GM19395 (cell line): ENCODE data around the gene CERS6.

Experiments
- ATAC-seq: cut with Tn5 transposase; IDR thresholded peaks from one replicate; pipeline ENCODE4 v1.9.1; 2021; ENCODE audit warnings: mild to moderate bottlenecking, moderate library complexity; ENCODE audit not compliant: unreplicated experiment

The CERS6 gene

GRCh38 chr2:168596881-168597655 lies 141.0 kb downstream of the CERS6 start:
- ATAC-seq: no peak

- ATAC-seq: no peak
Measured at GRCh38 chr2:168599738-168600137, 143.7 kb downstream of the CERS6 start.

- no peak for ATAC-seq
Measured at GRCh38 chr2:168600949-168601348, 144.9 kb downstream of the CERS6 start.

GRCh38 chr2:168601741-168602140 lies 145.7 kb downstream of the CERS6 start:
- ATAC-seq: peak; percentile 77

- no peak for ATAC-seq
Measured at GRCh38 chr2:168602379-168602778, 146.3 kb downstream of the CERS6 start.

- ATAC-seq: no peak
Measured at GRCh38 chr2:168602846-168603401, 146.9 kb downstream of the CERS6 start.

GRCh38 chr2:168603439-168603961 lies 147.4 kb downstream of the CERS6 start:
- no peak for ATAC-seq

GRCh38 chr2:168604252-168604651 lies 148.2 kb downstream of the CERS6 start:
- no peak for ATAC-seq

GRCh38 chr2:168607992-168608391 lies 151.9 kb downstream of the CERS6 start:
- no peak for ATAC-seq

GRCh38 chr2:168608796-168609195 lies 152.7 kb downstream of the CERS6 start:
- no peak for ATAC-seq

GRCh38 chr2:168611091-168611490 lies 155.0 kb downstream of the CERS6 start:
- no peak for ATAC-seq

GRCh38 chr2:168611896-168612650 lies 156.0 kb downstream of the CERS6 start:
- no peak for ATAC-seq

- no peak for ATAC-seq
Measured at GRCh38 chr2:168612719-168613118, 156.6 kb downstream of the CERS6 start.

GRCh38 chr2:168613551-168613950 lies 157.5 kb downstream of the CERS6 start:
- ATAC-seq: no peak

- ATAC-seq: no peak
Measured at GRCh38 chr2:168614172-168615018, 158.3 kb downstream of the CERS6 start.

GRCh38 chr2:168620554-168620953 lies 164.5 kb downstream of the CERS6 start:
- ATAC-seq: peak; percentile 50

GRCh38 chr2:168622559-168622958 lies 166.5 kb downstream of the CERS6 start:
- ATAC-seq: peak; percentile 54

GRCh38 chr2:168624028-168624427 lies 168.0 kb downstream of the CERS6 start:
- ATAC-seq: no peak

- no peak for ATAC-seq
Measured at GRCh38 chr2:168626096-168626495, 170.0 kb downstream of the CERS6 start.

GRCh38 chr2:168626647-168627046 lies 170.6 kb downstream of the CERS6 start:
- ATAC-seq: no peak

- no peak for ATAC-seq
Measured at GRCh38 chr2:168632709-168633121, 176.6 kb downstream of the CERS6 start.
